Central memory CD4-positive, alpha-beta T cell (primary cell): Measurements from ENCODE around the gene CHRNB1.
A peak's percentile ranks its signal among the peaks of the same experiment; 100 is the strongest.
"Not testable (repeated sequence)": the region's sequence is repeated elsewhere in the genome, so short reads cannot be mapped to it uniquely, and the experiment has no call there.

Experiments used
- DNase-seq: peaks from one replicate; pipeline ENCODE4 v3.0.0; 2022

Gene CHRNB1

GRCh38 chr17:7468804-7469389, 24.0 kb downstream of the CHRNB1 start:
- DNase-seq = no peak

GRCh38 chr17:7469843-7470242, 25.0 kb downstream of the CHRNB1 start:
- DNase-seq = not testable (repeated sequence)

- DNase-seq = not testable (repeated sequence)
Measured at GRCh38 chr17:7470457-7470973, 25.7 kb downstream of the CHRNB1 start.

- no peak for DNase-seq
Measured at GRCh38 chr17:7471729-7472128, 26.9 kb downstream of the CHRNB1 start.

GRCh38 chr17:7474767-7475166, 29.9 kb downstream of the CHRNB1 start:
- not testable (repeated sequence) for DNase-seq

GRCh38 chr17:7475764-7476422, 31.0 kb downstream of the CHRNB1 start:
- no peak for DNase-seq

- no peak for DNase-seq
Measured at GRCh38 chr17:7476494-7476893, 31.6 kb downstream of the CHRNB1 start.

- no peak for DNase-seq
Measured at GRCh38 chr17:7476951-7477350, 32.1 kb downstream of the CHRNB1 start.

- DNase-seq = no peak
Measured at GRCh38 chr17:7477392-7478275, 32.8 kb downstream of the CHRNB1 start.

- peak; percentile 67 for DNase-seq
Measured at GRCh38 chr17:7478276-7479212, 33.7 kb downstream of the CHRNB1 start.

GRCh38 chr17:7479213-7480088, 34.6 kb downstream of the CHRNB1 start, which contains the start of gene ZBTB4:
TSS of gene ZBTB4 (minus strand) at chr17:7479631. CDS start at chr17:7466801, 12,830 bp downstream.
- DNase-seq = peak; percentile 71

- no peak for DNase-seq
Measured at GRCh38 chr17:7480089-7480384, 35.2 kb downstream of the CHRNB1 start.

GRCh38 chr17:7481275-7481674, 36.4 kb downstream of the CHRNB1 start, which contains the start of gene SLC35G6:
TSS of gene SLC35G6 (plus strand) at chr17:7481446. CDS start at chr17:7481517, 71 bp downstream.
- DNase-seq = not testable (repeated sequence)

- not testable (repeated sequence) for DNase-seq
Measured at GRCh38 chr17:7481842-7482741, 37.2 kb downstream of the CHRNB1 start.

- not testable (repeated sequence) for DNase-seq
Measured at GRCh38 chr17:7482742-7483088, 37.9 kb downstream of the CHRNB1 start.

GRCh38 chr17:7483255-7484066, 38.6 kb downstream of the CHRNB1 start:
- DNase-seq = peak; percentile 95

- peak; percentile 97 for DNase-seq
Measured at GRCh38 chr17:7484067-7484918, 39.4 kb downstream of the CHRNB1 start, which contains the start of gene POLR2A. TSS of gene POLR2A (plus strand) at chr17:7484366.

GRCh38 chr17:7484919-7485377, 40.1 kb downstream of the CHRNB1 start:
- no peak for DNase-seq
